ENCODE results near the gene CYP21A2.

DNA sequence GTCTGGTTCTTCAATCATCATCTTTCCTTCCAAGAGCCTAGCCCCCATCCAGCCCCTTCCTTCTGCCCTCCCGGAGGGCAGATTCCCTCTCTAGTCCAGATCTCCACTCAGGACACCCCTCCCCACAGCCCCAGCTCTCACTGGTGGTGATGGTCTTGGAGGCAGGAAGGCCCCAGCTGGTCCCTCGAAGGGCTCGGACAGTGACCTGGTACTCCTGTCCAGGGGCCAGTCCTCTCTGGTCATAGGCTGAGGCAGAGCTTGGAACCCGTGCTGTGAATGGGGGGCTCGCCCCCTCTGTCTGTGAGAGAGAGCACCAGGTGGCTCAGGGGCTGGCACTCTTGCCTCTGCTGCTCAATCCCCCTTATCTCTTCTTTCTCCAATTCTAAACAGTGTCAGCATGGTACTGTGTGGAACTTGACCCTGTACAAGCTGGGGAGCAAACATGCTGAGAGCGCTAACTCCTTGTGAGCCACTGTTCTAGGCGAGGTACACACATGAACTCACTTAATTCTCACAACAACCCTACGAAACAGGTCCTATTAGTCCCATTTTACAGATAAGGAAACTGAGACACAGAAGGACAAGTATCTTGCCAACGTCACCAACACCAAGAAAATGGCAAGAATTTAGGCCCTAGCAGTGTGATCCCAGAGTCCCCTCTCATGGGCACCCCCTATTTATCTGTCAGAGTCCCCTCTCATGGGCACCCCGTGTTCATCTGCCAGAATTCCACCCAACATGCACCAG, 51.0 kb downstream of the CYP21A2 start:
- no peak for TF ChIP-seq CTCF (conservative IDR thresholded peaks at IDR 0.05)
- TF ChIP-seq EZH2 (IDR thresholded peaks at IDR 0.05; ENCODE audit: low read depth), result no peak

Data from PC-9 (cell line).